ENCODE results near the gene VPS33B. TPM values are rescaled to one million over a fixed set of nuclear protein-coding genes. Genes with fewer than 3 reads are reported as not detected.
"Not testable (repeated sequence)": the region's sequence is repeated elsewhere in the genome, so short reads cannot be mapped to it uniquely, and the experiment has no call there.

Gene VPS33B
- total and polyA plus RNA-seq, 3 donors from 2014 or later = 12.6 to 20.6 (median 16.9) TPM

GRCh38 chr15:91023720-91024119, 1.3 kb upstream of the VPS33B start:
- H3K4me3 ChIP-seq = no peak overlapping the region
- no peak for TF ChIP-seq CTCF (IDR thresholded peaks at IDR 0.05)
- no peak for TF ChIP-seq POLR2A (IDR thresholded peaks at IDR 0.05)
- no peaks in the 10 kb centered on the region for H3K36me3 ChIP-seq (ENCODE audit: low read depth, missing control alignments)
- no peak overlapping the region for H3K27ac ChIP-seq
- H3K27me3 ChIP-seq = no peaks in the 10 kb centered on the region
- H3K4me1 ChIP-seq = peaks cover 12% of the 10 kb centered on the region
- no peak for DNase-seq
- 87 to 89% methylated on average over 7 of the region's 7 CpGs for WGBS, 2 donors
- no peaks in the 10 kb centered on the region for H3K9me3 ChIP-seq
- intact Hi-C loops (cut with DNase I; ENCODE audit: low total_unique reads) = no loop called here

- Histone ChIP-seq H3K36me3 (ENCODE audit: low read depth, missing control alignments) (no peaks in the 10 kb centered on the region), H3K27me3 (no peaks in the 10 kb centered on the region), H3K9me3 (no peaks in the 10 kb centered on the region), H3K4me1 (peaks cover 12% of the 10 kb centered on the region), H3K4me3 (peak overlapping the region; percentile 74 to 90), H3K27ac (peak overlapping the region; percentile 2 to 51)
- intact Hi-C loops (cut with DNase I; ENCODE audit: low total_unique reads) = no loop called here
- DNase-seq = no peak
- 11 to 17% methylated on average over 1 of the region's 1 CpG for WGBS, 2 donors
- TF ChIP-seq POLR2A (IDR thresholded peaks at IDR 0.05) (no peak), CTCF (IDR thresholded peaks at IDR 0.05) (no peak)
Observed at GRCh38 chr15:91022832-91023129, 387 bp upstream of the VPS33B start.

GRCh38 chr15:91021516-91022074, 799 bp downstream of the VPS33B start:
- Histone ChIP-seq H3K36me3 (ENCODE audit: low read depth, missing control alignments) (no peaks in the 10 kb centered on the region), H3K27ac (peak overlapping the region in 1 of 2 donors; percentile 51), H3K4me1 (peaks cover 12% of the 10 kb centered on the region), H3K9me3 (no peaks in the 10 kb centered on the region), H3K4me3 (peak overlapping the region; percentile 74 to 90), H3K27me3 (no peaks in the 10 kb centered on the region)
- 5 to 10% methylated on average over 2 to 4 of the region's 4 CpGs for WGBS, 2 donors
- TF ChIP-seq POLR2A (IDR thresholded peaks at IDR 0.05) = no peak
- DNase-seq = no peak
- intact Hi-C loops (cut with DNase I; ENCODE audit: low total_unique reads) = no loop called here

GRCh38 chr15:91018158-91018557, 4.2 kb downstream of the VPS33B start:
- H3K27ac ChIP-seq = no peak overlapping the region
- H3K4me1 ChIP-seq = peaks cover 12% of the 10 kb centered on the region
- no peak overlapping the region for H3K4me3 ChIP-seq
- no peaks in the 10 kb centered on the region for H3K27me3 ChIP-seq
- no peaks in the 10 kb centered on the region for H3K36me3 ChIP-seq (ENCODE audit: low read depth, missing control alignments)
- intact Hi-C loops (cut with DNase I; ENCODE audit: low total_unique reads) = no loop called here
- WGBS, 2 donors = 67 to 70% methylated on average over 3 of the region's 3 CpGs
- TF ChIP-seq POLR2A (IDR thresholded peaks at IDR 0.05) (no peak), CTCF (IDR thresholded peaks at IDR 0.05) (no peak)
- DNase-seq = no peak
- no peaks in the 10 kb centered on the region for H3K9me3 ChIP-seq

- Histone ChIP-seq H3K27ac (no peak overlapping the region), H3K27me3 (no peaks in the 10 kb centered on the region), H3K9me3 (no peaks in the 10 kb centered on the region), H3K4me3 (no peak overlapping the region), H3K4me1 (peaks cover 12% of the 10 kb centered on the region), H3K36me3 (ENCODE audit: low read depth, missing control alignments) (no peaks in the 10 kb centered on the region)
- no peak for DNase-seq
- TF ChIP-seq CTCF (IDR thresholded peaks at IDR 0.05) (no peak), POLR2A (IDR thresholded peaks at IDR 0.05) (no peak)
- intact Hi-C loops (cut with DNase I; ENCODE audit: low total_unique reads) = no loop called here
- 78 to 80% methylated on average over 5 of the region's 5 CpGs for WGBS, 2 donors
Observed at GRCh38 chr15:91017716-91018115, 4.7 kb downstream of the VPS33B start.

GRCh38 chr15:91013701-91014100, 8.7 kb downstream of the VPS33B start:
- H3K4me1 ChIP-seq; H3K9me3 ChIP-seq; H3K27ac ChIP-seq; H3K36me3 ChIP-seq (ENCODE audit: low read depth, missing control alignments); H3K27me3 ChIP-seq; intact Hi-C loops (cut with DNase I; ENCODE audit: low total_unique reads); DNase-seq; H3K4me3 ChIP-seq: not testable (repeated sequence)
- WGBS, 2 donors = 93 to 98% methylated on average over 10 of the region's 10 CpGs

All from testis (tissue), 3 donors.